NT2/D1 (cell line): ENCODE measurements around the gene PCDHB16.
"Not testable (repeated sequence)": the region's sequence is repeated elsewhere in the genome, so short reads cannot be mapped to it uniquely, and the experiment has no call there.

Source experiments
- DNase-seq: peaks from one replicate; pipeline ENCODE4 v3.0.0-alpha.2; 2011; ENCODE audit warnings: low read depth, low spot score
- H3K27me3 ChIP-seq: 2 replicates; pipeline ENCODE4 v1.6.0; 2011; ENCODE audit warnings: mild to moderate bottlenecking; ENCODE audit not compliant: insufficient read length, insufficient read depth
- H3K36me3 ChIP-seq: 2 replicates; pipeline ENCODE4 v1.6.1; 2011; ENCODE audit warnings: mild to moderate bottlenecking, low read length, mixed read lengths; ENCODE audit not compliant: insufficient read depth, insufficient read length
- H3K4me1 ChIP-seq: 2 replicates; pipeline ENCODE4 v1.5.1; 2011; ENCODE audit not compliant: insufficient read depth, insufficient read length
- H3K4me3 ChIP-seq: 2 replicates; pipeline ENCODE4 v1.5.1; 2011; ENCODE audit warnings: low read depth; ENCODE audit not compliant: insufficient read length
- H3K9ac ChIP-seq: 2 replicates; pipeline ENCODE4 v1.6.0; 2011; ENCODE audit warnings: low read depth; ENCODE audit not compliant: insufficient read length
- H3K9me3 ChIP-seq: 2 replicates; pipeline ENCODE4 v1.5.1; 2011; ENCODE audit warnings: mild to moderate bottlenecking, low read length; ENCODE audit not compliant: insufficient read depth
- SUZ12 ChIP-seq: IDR thresholded peaks from 2 replicates; pipeline ENCODE4 v1.6.1; 2011; ENCODE audit not compliant: insufficient read length, insufficient read depth; ENCODE audit errors: extremely low read depth
- YY1 ChIP-seq: IDR thresholded peaks from 2 replicates; pipeline ENCODE4 v1.6.1; 2011; ENCODE audit not compliant: insufficient read length, insufficient read depth
- ZNF274 ChIP-seq: IDR thresholded peaks from 2 replicates; pipeline ENCODE4 v1.6.1; 2011; ENCODE audit warnings: mild to moderate bottlenecking, low read depth, low read length

Gene PCDHB16

GRCh38 chr5:141155540-141156374, 26.4 kb upstream of the PCDHB16 start:
- peak; percentile 5 for DNase-seq
- Histone ChIP-seq H3K9me3 (peaks cover 6% of the 10 kb centered on the region; the same call in 1 of the 2 replicates), H3K4me1 (no peaks in the 10 kb centered on the region), H3K4me3 (no peak overlapping the region), H3K9ac (no peak overlapping the region), H3K36me3 (no peaks in the 10 kb centered on the region), H3K27me3 (no peaks in the 10 kb centered on the region)
- TF ChIP-seq SUZ12 (no peak), ZNF274 (no peak)

- H3K4me1 ChIP-seq, H3K4me3 ChIP-seq, H3K27me3 ChIP-seq, H3K36me3 ChIP-seq, DNase-seq, H3K9ac ChIP-seq, H3K9me3 ChIP-seq: not testable (repeated sequence)
Observed at GRCh38 chr5:141157356-141157755, 24.8 kb upstream of the PCDHB16 start.

GRCh38 chr5:141157901-141158300, 24.3 kb upstream of the PCDHB16 start:
- DNase-seq, H3K9me3 ChIP-seq, H3K27me3 ChIP-seq, H3K4me3 ChIP-seq, H3K4me1 ChIP-seq, H3K9ac ChIP-seq, H3K36me3 ChIP-seq: not testable (repeated sequence)

- Histone ChIP-seq H3K36me3 (no peaks in the 10 kb centered on the region), H3K4me3 (no peak within 1 kb of the TSS), H3K27me3 (no peaks in the 10 kb centered on the region), H3K9ac (no peak within 1 kb of the TSS), H3K9me3 (no peaks in the 10 kb centered on the region), H3K4me1 (no peaks in the 10 kb centered on the region)
- TF ChIP-seq ZNF274 (no peak), YY1 (no peak), SUZ12 (no peak)
- DNase-seq: peak; percentile 3
Observed at GRCh38 chr5:141172381-141173204, 9.6 kb upstream of the PCDHB16 start, which contains the start of gene PCDHB7. Gene PCDHB7 (plus strand): TSS chr5:141172644. CDS start chr5:141172836, 192 bp downstream.

- H3K9me3 ChIP-seq, H3K36me3 ChIP-seq, H3K4me1 ChIP-seq, DNase-seq, H3K9ac ChIP-seq, H3K4me3 ChIP-seq, H3K27me3 ChIP-seq: not testable (repeated sequence)
Observed at GRCh38 chr5:141174291-141175104, 7.7 kb upstream of the PCDHB16 start.

DNA sequence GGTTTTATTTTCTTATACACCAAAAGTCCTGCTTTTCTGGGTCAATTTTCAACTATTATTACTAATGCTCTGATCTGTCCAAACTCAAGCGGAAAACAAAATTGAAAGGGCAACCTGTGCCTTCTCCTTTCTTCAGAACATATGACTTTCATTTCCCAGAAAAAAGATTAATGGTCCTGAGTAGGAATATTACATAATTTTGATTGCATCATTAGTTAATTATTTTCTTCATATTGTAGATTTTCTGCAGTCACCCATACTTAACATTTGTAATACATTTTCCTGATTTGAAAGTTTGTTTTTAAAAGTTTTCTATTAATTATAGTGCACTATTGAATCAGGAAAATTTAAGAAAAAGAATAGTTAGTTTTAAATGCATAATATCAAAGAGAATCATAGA, 6.3 kb upstream of the PCDHB16 start:
- no peak overlapping the region for H3K4me3 ChIP-seq
- no peak overlapping the region for H3K9ac ChIP-seq
- no peaks in the 10 kb centered on the region for H3K4me1 ChIP-seq
- no peaks in the 10 kb centered on the region for H3K36me3 ChIP-seq
- TF ChIP-seq ZNF274 (no peak), SUZ12 (no peak), YY1 (no peak)
- H3K9me3 ChIP-seq: no peaks in the 10 kb centered on the region
- no peaks in the 10 kb centered on the region for H3K27me3 ChIP-seq
- no peak for DNase-seq

DNA sequence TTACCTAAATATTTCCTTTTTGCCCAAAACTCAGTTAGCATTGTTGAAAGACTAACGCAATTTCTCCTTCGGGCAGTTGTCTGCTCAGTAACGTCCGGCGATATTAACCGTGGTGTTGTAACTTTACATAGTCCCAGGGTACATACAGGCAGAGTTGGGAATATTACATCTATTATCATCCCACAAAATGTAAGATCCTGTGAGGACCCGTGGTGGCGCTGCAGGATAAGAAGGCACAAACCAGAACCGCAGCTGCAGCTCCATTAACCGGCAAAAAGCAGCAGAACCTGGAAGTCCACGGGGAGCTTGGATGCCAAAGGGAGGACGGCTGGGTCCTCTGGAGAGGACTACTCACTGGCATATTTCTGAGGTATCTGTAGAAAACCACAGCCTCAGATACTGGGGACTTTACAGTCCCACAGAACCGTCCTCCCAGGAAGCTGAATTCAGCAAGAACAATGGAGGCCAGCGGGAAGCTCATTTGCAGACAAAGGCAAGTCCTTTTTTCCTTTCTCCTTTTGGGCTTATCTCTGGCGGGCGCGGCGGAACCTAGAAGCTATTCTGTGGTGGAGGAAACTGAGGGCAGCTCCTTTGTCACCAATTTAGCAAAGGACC, 4.5 kb upstream of the PCDHB16 start, which contains the start of gene PCDHB8:
Gene PCDHB8, plus strand, starts transcription at position 214 of the 615 bp plus-strand sequence. Its CDS starts 245 bp downstream, at position 459.
- H3K4me3 ChIP-seq, H3K9ac ChIP-seq, H3K9me3 ChIP-seq, DNase-seq, H3K27me3 ChIP-seq, H3K4me1 ChIP-seq, H3K36me3 ChIP-seq: not testable (repeated sequence)

- H3K9ac ChIP-seq, H3K27me3 ChIP-seq, H3K4me3 ChIP-seq, H3K4me1 ChIP-seq, DNase-seq, H3K9me3 ChIP-seq, H3K36me3 ChIP-seq: not testable (repeated sequence)
Observed at GRCh38 chr5:141179371-141179770, 2.8 kb upstream of the PCDHB16 start.

GRCh38 chr5:141179876-141180275, 2.3 kb upstream of the PCDHB16 start:
- not testable (repeated sequence) for H3K4me3 ChIP-seq, H3K9ac ChIP-seq, H3K36me3 ChIP-seq, DNase-seq, H3K27me3 ChIP-seq, H3K4me1 ChIP-seq, H3K9me3 ChIP-seq
